A673 (cell line): Measurements from ENCODE around the gene ZPR1.

Experiments
- CTCF ChIP-seq: fragments of 300-800, 200-600 bp; sonication (generic); conservative IDR thresholded peaks from 2 replicates; pipeline ENCODE4 v1.5.1; 2017; ENCODE audit warnings: low read depth, mild to moderate bottlenecking, antibody characterized with exemption, low read length, moderate library complexity, mixed read lengths
- EZH2 ChIP-seq: fragments of 200-600 bp; sonication (generic); IDR thresholded peaks from 2 replicates; pipeline ENCODE4 v1.6.1; 2017; ENCODE audit warnings: borderline replicate concordance, low read depth, mild to moderate bottlenecking, mixed read lengths, antibody characterized with exemption, low read length; ENCODE audit not compliant: poor library complexity, severe bottlenecking

DNA sequence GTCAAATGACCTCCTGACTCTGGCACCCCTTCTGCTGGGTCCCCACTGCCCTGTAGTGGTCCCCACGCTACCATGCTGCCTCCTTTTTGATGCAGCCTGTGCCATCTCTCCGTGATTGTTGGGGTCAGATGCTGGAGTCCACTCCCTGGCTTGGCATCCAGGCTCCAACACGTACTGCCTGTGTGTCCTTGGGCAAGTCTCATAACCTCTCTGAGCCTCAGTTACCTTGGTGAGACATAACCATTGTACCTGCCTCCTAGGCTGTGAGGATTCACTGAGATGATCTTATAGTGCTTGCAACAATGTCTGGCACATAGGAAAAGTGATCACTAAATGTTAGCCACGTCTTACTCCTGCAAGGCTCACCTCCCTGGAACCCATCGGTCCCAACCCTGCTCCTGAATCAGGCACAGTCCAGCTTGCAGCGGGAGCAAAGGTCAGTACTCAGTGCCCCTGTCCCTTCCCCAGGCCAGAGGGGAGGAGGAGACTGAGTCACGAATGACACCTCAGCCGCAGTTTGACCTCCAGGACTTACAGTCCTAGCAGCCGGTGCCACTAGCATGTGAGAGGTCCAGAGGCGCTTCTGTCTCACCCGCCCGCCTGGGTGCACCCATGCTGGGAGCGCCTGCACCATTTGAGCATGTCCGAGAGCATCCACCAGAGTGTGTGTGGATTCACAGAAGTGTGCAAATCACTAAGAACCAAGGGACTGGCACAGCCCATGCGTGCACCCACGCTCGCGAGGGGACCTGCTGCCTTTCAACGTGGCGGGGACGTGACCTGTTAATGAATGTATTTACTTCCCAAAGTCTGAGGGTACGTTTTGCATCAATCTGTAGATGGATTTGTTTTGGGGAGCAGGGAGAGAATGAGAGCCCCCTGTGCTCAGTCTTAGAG lies 38.3 kb upstream of the ZPR1 start:
- no peak for TF ChIP-seq EZH2
- TF ChIP-seq CTCF = no peak
